HepG2 (cell line): Measurements from ENCODE around the gene ZNF75A. TPM values are rescaled to one million over a fixed set of nuclear protein-coding genes. Genes with fewer than 3 reads are reported as not detected.

Experiments
- ASH2L ChIP-seq: fragments of 300-600, 200-600 bp; sonication (generic); IDR thresholded peaks from 2 replicates; pipeline ENCODE4 v1.7.0; 2017; ENCODE audit warnings: low read depth, mild to moderate bottlenecking, moderate library complexity, mixed read lengths, low read length; ENCODE audit not compliant: insufficient read length
- ATF7-NPFF ChIP-seq: sonication (generic); formaldehyde crosslinking; IDR thresholded peaks from 2 replicates; pipeline ENCODE4 v1.8.1; 2023; ENCODE audit warnings: mild to moderate bottlenecking, low read depth, missing genetic modification reagents, moderate library complexity
- HDAC2 ChIP-seq: sonication (generic); formaldehyde crosslinking; IDR thresholded peaks from 2 replicates; pipeline ENCODE4 v1.4.0; 2020; ENCODE audit warnings: missing genetic modification reagents
- RBM39 ChIP-seq: fragments of 200-400 bp; formaldehyde crosslinking; IDR thresholded peaks from one replicate; pipeline ENCODE4 v1.6.1; 2018; ENCODE audit warnings: antibody characterized with exemption, mild to moderate bottlenecking, low read depth, low read length; ENCODE audit not compliant: poor library complexity, severe bottlenecking
- SRY ChIP-seq: sonication (generic); formaldehyde crosslinking; IDR thresholded peaks from 2 replicates; pipeline ENCODE4 v1.8.0; 2022; ENCODE audit warnings: mild to moderate bottlenecking, missing genetic modification reagents
- TCF12 ChIP-seq, 2 experiments: fragments of 450-650 bp in 1 of 2; sonication (generic) in 1 of 2; formaldehyde crosslinking in 1 of 2; IDR thresholded peaks; 2 replicates each; pipeline versions ENCODE4 v1.6.1 to v1.8.0; 2017 to 2022; ENCODE audit warnings: antibody characterized with exemption in 1 of 2, mild to moderate bottlenecking in 1 of 2, missing genetic modification reagents in 1 of 2, moderate library complexity in 1 of 2
- TGIF2 ChIP-seq: IDR thresholded peaks from 2 replicates; pipeline ENCODE4 v1.6.1; 2016; ENCODE audit warnings: control low read depth, missing compliant biosample characterization
- YY1 ChIP-seq: IDR thresholded peaks from 2 replicates; pipeline ENCODE4 v1.6.1; 2011; ENCODE audit warnings: low read length, low read depth, moderate library complexity, mild to moderate bottlenecking; ENCODE audit not compliant: insufficient read depth, insufficient replicate concordance
- ZBTB3 ChIP-seq: sonication (generic); formaldehyde crosslinking; IDR thresholded peaks from 2 replicates; pipeline ENCODE4 v1.4.0; 2020; ENCODE audit warnings: low read depth, mild to moderate bottlenecking, moderate library complexity, missing genetic modification reagents, borderline replicate concordance
- ZNF816 ChIP-seq: sonication (generic); formaldehyde crosslinking; IDR thresholded peaks from 2 replicates; pipeline ENCODE4 v1.8.0; 2022; ENCODE audit warnings: missing genetic modification reagents, mild to moderate bottlenecking, borderline replicate concordance
- polyA plus RNA-seq, 8 experiments: library from polyadenylated mRNA; depleted of rRNA in 3 of 8; stranded (reverse) in 7 of 8; unstranded in 1 of 8; fragments of >200 nt; fragmentation: Illumina TruSeq in 4 of 8; extraction: Trizol in 4 of 8; gene quantifications; 2 replicates each; pipeline versions ENCODE4 v1.2.1 to v1.2.3, GENCODE V29; 2011 to 2016; ENCODE audit warnings: low read depth in 4 of 8, missing spikeins in 1 of 8, mixed read lengths in 1 of 8; ENCODE audit not compliant: insufficient read depth in 1 of 8
- total RNA-seq, 5 experiments: library from RNA; depleted of rRNA; stranded (reverse); fragments of >200 nt; fragmentation: Illumina TruSeq; extraction: Trizol; gene quantifications; 2 replicates each; pipeline ENCODE4 v1.2.3, GENCODE V29; 2016; ENCODE audit warnings: low read depth in 1 of 5
- TF ChIP-seq, protein P1 (sequence below): sonication (generic); formaldehyde crosslinking; IDR thresholded peaks from 2 replicates; pipeline ENCODE4 v1.8.0; 2022; ENCODE audit warnings: missing genetic modification reagents, mild to moderate bottlenecking, borderline replicate concordance
- TF ChIP-seq, protein P2 (sequence below): sonication (generic); formaldehyde crosslinking; IDR thresholded peaks from 2 replicates; pipeline ENCODE4 v1.4.0; 2020; ENCODE audit warnings: mild to moderate bottlenecking, missing genetic modification reagents
- TF ChIP-seq, protein P3 (sequence below): sonication (generic); formaldehyde crosslinking; IDR thresholded peaks from 2 replicates; pipeline ENCODE4 v1.5.0; 2020; ENCODE audit warnings: missing genetic modification reagents
- TF ChIP-seq, protein P4 (sequence below): sonication (generic); formaldehyde crosslinking; IDR thresholded peaks from 2 replicates; pipeline ENCODE4 v1.9.0; 2021; ENCODE audit warnings: missing genetic modification reagents, mild to moderate bottlenecking, borderline replicate concordance
- TF ChIP-seq, protein P5 (sequence below): sonication (generic); formaldehyde crosslinking; IDR thresholded peaks from 2 replicates; pipeline ENCODE4 v1.5.0; 2020; ENCODE audit warnings: missing genetic modification reagents

The ZNF75A gene
- total and polyA plus RNA-seq, 2 of the 13 experiments (the other 11 are each of a cell fraction or from before 2014, with no cell fraction given): 1.4 to 2.1 TPM

DNA sequence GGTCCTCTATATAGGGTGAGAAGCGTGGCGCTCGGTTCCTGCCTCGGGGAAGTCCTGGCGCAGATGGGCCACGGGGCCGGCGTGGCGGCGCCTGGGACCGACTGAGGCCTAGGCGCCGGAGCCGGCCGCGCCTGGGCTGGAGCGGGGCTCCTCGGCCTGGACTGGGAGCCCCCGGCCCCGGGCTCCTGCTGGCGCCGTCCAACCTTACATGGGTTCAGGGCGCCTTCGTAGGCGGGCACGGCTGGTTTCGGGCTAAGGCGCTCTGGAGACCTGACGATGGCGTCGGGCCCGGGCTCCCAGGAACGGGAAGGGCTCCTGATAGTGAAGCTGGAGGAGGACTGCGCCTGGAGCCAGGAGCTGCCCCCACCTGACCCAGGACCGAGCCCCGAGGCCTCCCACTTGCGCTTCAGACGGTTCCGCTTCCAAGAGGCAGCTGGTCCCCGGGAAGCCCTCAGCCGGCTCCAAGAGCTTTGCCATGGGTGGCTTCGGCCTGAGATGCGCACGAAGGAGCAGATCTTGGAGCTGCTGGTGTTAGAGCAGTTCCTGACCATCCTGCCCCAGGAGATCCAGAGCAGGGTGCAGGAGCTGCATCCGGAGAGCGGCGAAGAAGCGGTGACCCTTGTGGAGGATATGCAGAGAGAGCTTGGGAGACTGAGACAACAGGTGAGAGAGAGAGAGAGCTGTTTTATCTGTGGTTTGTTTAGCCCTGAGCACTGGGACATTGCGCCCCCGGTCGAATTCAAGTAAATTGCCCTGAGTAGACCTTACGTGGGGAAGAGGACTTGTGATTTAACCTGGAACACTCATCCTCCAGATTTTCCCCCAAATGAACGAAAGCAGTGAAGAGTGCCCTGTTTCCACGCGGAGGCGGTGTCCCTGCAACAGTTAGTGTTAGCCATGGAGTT lies 21.5 kb upstream of the ZNF75A start (continued):
- TF ChIP-seq, protein P1, sequence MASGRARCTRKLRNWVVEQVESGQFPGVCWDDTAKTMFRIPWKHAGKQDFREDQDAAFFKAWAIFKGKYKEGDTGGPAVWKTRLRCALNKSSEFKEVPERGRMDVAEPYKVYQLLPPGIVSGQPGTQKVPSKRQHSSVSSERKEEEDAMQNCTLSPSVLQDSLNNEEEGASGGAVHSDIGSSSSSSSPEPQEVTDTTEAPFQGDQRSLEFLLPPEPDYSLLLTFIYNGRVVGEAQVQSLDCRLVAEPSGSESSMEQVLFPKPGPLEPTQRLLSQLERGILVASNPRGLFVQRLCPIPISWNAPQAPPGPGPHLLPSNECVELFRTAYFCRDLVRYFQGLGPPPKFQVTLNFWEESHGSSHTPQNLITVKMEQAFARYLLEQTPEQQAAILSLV (CRISPR knock-in tag): peak; percentile 81; the same call in 1 of the 2 replicates
- TF ChIP-seq TCF12 (IDR thresholded peaks at IDR 0.05) (no peak), TCF12 (CRISPR knock-in tag; IDR thresholded peaks at IDR 0.05) (0 out of 2 replicates have a peak, but pooled peaks have one; percentile 23), ASH2L (peak; percentile 46), HDAC2 (CRISPR knock-in tag) (0 out of 2 replicates have a peak, but pooled peaks have one; percentile 6), TGIF2 (CRISPR knock-in tag) (no peak), ATF7-NPFF (CRISPR knock-in tag) (0 out of 2 replicates have a peak, but pooled peaks have one; percentile 21), ZBTB3 (CRISPR knock-in tag) (peak; percentile 28; the same call in 1 of the 2 replicates), ZNF816 (CRISPR knock-in tag) (0 out of 2 replicates have a peak, but pooled peaks have one; percentile 73), RBM39 (no peak), YY1 (peak; percentile 9), SRY (peak; percentile 34; the same call in 1 of the 2 replicates)
- TF ChIP-seq, protein P2, sequence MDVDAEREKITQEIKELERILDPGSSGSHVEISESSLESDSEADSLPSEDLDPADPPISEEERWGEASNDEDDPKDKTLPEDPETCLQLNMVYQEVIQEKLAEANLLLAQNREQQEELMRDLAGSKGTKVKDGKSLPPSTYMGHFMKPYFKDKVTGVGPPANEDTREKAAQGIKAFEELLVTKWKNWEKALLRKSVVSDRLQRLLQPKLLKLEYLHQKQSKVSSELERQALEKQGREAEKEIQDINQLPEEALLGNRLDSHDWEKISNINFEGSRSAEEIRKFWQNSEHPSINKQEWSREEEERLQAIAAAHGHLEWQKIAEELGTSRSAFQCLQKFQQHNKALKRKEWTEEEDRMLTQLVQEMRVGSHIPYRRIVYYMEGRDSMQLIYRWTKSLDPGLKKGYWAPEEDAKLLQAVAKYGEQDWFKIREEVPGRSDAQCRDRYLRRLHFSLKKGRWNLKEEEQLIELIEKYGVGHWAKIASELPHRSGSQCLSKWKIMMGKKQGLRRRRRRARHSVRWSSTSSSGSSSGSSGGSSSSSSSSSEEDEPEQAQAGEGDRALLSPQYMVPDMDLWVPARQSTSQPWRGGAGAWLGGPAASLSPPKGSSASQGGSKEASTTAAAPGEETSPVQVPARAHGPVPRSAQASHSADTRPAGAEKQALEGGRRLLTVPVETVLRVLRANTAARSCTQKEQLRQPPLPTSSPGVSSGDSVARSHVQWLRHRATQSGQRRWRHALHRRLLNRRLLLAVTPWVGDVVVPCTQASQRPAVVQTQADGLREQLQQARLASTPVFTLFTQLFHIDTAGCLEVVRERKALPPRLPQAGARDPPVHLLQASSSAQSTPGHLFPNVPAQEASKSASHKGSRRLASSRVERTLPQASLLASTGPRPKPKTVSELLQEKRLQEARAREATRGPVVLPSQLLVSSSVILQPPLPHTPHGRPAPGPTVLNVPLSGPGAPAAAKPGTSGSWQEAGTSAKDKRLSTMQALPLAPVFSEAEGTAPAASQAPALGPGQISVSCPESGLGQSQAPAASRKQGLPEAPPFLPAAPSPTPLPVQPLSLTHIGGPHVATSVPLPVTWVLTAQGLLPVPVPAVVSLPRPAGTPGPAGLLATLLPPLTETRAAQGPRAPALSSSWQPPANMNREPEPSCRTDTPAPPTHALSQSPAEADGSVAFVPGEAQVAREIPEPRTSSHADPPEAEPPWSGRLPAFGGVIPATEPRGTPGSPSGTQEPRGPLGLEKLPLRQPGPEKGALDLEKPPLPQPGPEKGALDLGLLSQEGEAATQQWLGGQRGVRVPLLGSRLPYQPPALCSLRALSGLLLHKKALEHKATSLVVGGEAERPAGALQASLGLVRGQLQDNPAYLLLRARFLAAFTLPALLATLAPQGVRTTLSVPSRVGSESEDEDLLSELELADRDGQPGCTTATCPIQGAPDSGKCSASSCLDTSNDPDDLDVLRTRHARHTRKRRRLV (CRISPR knock-in tag): 0 out of 2 replicates have a peak, but pooled peaks have one; percentile 31
- TF ChIP-seq, protein P3, sequence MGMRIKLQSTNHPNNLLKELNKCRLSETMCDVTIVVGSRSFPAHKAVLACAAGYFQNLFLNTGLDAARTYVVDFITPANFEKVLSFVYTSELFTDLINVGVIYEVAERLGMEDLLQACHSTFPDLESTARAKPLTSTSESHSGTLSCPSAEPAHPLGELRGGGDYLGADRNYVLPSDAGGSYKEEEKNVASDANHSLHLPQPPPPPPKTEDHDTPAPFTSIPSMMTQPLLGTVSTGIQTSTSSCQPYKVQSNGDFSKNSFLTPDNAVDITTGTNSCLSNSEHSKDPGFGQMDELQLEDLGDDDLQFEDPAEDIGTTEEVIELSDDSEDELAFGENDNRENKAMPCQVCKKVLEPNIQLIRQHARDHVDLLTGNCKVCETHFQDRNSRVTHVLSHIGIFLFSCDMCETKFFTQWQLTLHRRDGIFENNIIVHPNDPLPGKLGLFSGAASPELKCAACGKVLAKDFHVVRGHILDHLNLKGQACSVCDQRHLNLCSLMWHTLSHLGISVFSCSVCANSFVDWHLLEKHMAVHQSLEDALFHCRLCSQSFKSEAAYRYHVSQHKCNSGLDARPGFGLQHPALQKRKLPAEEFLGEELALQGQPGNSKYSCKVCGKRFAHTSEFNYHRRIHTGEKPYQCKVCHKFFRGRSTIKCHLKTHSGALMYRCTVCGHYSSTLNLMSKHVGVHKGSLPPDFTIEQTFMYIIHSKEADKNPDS (CRISPR knock-in tag): 0 out of 2 replicates have a peak, but pooled peaks have one; percentile 71
- TF ChIP-seq, protein P4, sequence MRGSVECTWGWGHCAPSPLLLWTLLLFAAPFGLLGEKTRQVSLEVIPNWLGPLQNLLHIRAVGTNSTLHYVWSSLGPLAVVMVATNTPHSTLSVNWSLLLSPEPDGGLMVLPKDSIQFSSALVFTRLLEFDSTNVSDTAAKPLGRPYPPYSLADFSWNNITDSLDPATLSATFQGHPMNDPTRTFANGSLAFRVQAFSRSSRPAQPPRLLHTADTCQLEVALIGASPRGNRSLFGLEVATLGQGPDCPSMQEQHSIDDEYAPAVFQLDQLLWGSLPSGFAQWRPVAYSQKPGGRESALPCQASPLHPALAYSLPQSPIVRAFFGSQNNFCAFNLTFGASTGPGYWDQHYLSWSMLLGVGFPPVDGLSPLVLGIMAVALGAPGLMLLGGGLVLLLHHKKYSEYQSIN (CRISPR knock-in tag): 0 out of 2 replicates have a peak, but pooled peaks have one; percentile 68
- TF ChIP-seq, protein P5, sequence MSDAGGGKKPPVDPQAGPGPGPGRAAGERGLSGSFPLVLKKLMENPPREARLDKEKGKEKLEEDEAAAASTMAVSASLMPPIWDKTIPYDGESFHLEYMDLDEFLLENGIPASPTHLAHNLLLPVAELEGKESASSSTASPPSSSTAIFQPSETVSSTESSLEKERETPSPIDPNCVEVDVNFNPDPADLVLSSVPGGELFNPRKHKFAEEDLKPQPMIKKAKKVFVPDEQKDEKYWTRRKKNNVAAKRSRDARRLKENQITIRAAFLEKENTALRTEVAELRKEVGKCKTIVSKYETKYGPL (CRISPR knock-in tag): no peak
